ENCODE data around the gene ZBTB9. TPM values are rescaled to one million over a fixed set of nuclear protein-coding genes. Genes with fewer than 3 reads are reported as not detected.

Gene ZBTB9
- total RNA-seq, 1 donor from 2014 or later = 7.6 TPM

DNA sequence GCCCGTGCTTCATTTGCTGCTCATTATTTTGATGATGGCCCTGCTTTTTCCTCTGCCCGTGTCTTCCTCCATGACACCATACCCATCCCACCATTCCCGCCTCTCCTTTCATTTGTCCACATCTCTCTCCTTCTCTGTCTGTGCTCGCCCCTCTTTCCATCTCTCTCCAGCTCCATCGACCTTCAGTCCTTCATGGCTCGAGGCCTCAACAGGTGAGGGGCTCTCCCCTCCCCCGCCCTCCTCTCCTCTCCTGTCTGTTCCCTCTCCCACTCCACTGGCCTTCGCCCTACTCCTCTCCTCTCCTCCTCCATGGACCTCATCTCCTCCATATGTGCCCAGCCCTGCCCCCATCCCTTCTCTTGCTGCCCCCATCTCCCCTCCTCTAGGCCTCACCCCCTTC lies 12.1 kb upstream of the ZBTB9 start:
- DNase-seq (ENCODE audit: low read depth) = no peak
- no peaks in the 10 kb centered on the region for H3K27me3 ChIP-seq (ENCODE audit: control insufficient read depth, insufficient read depth, low read length)
- H3K4me3 ChIP-seq (ENCODE audit: low read depth, low read length) = no peak overlapping the region
- peaks cover 2% of the 10 kb centered on the region for H3K36me3 ChIP-seq (ENCODE audit: control insufficient read depth, insufficient read depth, low read length)
- TF ChIP-seq, protein P1, sequence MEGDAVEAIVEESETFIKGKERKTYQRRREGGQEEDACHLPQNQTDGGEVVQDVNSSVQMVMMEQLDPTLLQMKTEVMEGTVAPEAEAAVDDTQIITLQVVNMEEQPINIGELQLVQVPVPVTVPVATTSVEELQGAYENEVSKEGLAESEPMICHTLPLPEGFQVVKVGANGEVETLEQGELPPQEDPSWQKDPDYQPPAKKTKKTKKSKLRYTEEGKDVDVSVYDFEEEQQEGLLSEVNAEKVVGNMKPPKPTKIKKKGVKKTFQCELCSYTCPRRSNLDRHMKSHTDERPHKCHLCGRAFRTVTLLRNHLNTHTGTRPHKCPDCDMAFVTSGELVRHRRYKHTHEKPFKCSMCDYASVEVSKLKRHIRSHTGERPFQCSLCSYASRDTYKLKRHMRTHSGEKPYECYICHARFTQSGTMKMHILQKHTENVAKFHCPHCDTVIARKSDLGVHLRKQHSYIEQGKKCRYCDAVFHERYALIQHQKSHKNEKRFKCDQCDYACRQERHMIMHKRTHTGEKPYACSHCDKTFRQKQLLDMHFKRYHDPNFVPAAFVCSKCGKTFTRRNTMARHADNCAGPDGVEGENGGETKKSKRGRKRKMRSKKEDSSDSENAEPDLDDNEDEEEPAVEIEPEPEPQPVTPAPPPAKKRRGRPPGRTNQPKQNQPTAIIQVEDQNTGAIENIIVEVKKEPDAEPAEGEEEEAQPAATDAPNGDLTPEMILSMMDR (IDR thresholded peaks at IDR 0.05; ENCODE audit: insufficient read depth, low read length, poor library complexity, severe bottlenecking) = no peak

DNA sequence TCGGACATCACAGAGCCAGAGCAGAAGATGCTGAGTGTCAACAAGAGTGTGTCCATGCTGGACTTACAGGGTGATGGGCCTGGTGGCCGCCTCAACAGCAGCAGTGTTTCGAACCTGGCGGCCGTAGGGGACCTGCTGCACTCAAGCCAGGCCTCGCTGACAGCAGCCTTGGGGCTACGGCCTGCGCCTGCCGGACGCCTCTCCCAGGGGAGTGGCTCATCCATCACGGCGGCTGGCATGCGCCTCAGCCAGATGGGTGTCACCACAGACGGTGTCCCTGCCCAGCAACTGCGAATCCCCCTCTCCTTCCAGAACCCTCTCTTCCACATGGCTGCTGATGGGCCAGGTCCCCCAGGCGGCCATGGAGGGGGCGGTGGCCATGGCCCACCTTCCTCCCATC lies 11.4 kb upstream of the ZBTB9 start:
- Histone ChIP-seq H3K27me3 (ENCODE audit: control insufficient read depth, insufficient read depth, low read length) (no peaks in the 10 kb centered on the region), H3K36me3 (ENCODE audit: control insufficient read depth, insufficient read depth, low read length) (peaks cover 4% of the 10 kb centered on the region), H3K4me3 (ENCODE audit: low read depth, low read length) (no peak overlapping the region)
- no peak for DNase-seq (ENCODE audit: low read depth)
- TF ChIP-seq, protein P1 (IDR thresholded peaks at IDR 0.05; ENCODE audit: insufficient read depth, low read length, poor library complexity, severe bottlenecking) = no peak

DNA sequence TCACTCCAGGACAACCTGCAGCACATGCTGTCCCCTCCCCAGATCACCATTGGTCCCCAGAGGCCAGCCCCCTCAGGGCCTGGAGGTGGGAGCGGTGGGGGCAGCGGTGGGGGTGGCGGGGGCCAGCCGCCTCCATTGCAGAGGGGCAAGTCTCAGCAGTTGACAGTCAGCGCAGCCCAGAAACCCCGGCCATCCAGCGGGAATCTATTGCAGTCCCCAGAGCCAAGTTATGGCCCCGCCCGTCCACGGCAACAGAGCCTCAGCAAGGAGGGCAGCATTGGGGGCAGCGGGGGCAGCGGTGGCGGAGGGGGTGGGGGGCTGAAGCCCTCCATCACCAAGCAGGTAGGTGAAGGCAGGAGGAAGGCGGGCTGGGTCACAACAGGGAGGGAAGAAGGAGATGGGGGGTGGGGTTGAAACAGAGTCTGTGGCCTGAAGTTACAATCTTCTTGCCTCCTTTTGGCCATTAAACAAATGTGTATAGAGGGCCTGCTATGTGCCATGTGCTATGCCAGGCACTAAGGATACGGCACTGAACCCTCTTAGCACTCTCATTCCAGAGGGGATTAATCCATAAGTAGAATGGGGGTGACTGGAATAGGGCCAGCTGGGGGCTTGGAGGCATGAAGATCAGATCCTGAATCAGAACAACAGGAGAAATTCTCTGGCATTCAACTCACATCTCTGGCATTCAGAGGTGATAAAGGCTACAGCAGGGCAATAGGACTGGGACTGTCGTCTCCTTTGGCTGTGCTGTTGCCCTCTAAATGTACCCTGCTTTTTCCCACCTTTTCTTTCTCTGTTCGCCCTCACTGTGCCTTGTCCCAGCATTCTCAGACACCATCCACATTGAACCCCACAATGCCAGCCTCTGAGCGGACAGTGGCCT lies 10.5 kb upstream of the ZBTB9 start:
- H3K4me3 ChIP-seq (ENCODE audit: low read depth, low read length) = no peak overlapping the region
- no peaks in the 10 kb centered on the region for H3K27me3 ChIP-seq (ENCODE audit: control insufficient read depth, insufficient read depth, low read length)
- peaks cover 3% of the 10 kb centered on the region for H3K36me3 ChIP-seq (ENCODE audit: control insufficient read depth, insufficient read depth, low read length)
- no peak for DNase-seq (ENCODE audit: low read depth)
- TF ChIP-seq, protein P1 (IDR thresholded peaks at IDR 0.05; ENCODE audit: insufficient read depth, low read length, poor library complexity, severe bottlenecking) = no peak

DNA sequence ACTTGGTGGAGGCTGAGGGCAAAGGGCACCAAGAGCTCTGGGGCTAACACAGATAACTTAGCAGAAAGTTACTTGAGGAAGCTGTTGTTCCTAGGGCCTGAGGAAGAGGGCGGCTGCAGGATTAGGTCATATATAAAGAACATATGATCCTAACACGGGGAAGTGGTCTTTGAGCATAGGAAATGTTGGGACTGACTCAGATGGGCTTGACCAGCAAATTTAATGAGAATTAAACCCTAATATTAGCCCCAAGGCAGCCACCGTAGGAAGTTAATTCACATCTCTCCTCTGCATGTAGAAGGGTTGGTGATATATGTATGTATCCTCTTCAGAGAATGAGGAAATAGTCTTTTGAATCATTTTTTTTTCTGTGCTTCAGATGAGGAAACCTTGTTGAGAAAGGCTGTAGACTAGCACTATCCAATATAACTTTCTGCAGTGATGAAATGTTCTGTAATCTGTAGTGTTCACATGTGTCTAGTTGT lies 9.2 kb upstream of the ZBTB9 start:
- no peak for DNase-seq (ENCODE audit: low read depth)
- H3K4me3 ChIP-seq (ENCODE audit: low read depth, low read length) = no peak overlapping the region
- no peaks in the 10 kb centered on the region for H3K27me3 ChIP-seq (ENCODE audit: control insufficient read depth, insufficient read depth, low read length)
- H3K36me3 ChIP-seq (ENCODE audit: control insufficient read depth, insufficient read depth, low read length) = peaks cover 3% of the 10 kb centered on the region
- TF ChIP-seq, protein P1 (IDR thresholded peaks at IDR 0.05; ENCODE audit: insufficient read depth, low read length, poor library complexity, severe bottlenecking) = no peak

DNA sequence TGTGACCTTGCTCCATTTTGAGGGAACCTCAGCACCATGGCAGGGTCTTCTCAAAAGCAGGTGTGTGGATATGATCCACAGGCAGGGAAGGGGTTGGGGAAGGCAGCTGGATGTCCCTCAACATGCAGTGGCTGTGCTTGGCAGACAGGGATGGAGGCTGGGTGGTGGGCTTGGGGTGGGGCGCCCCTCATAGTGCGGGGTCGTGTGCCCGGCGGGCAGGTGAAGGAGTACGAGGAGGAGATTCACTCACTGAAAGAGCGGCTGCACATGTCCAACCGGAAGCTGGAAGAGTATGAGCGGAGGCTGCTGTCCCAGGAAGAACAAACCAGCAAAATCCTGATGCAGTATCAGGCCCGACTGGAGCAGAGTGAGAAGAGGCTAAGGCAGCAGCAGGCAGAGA lies 8.0 kb upstream of the ZBTB9 start:
- peaks cover 3% of the 10 kb centered on the region for H3K36me3 ChIP-seq (ENCODE audit: control insufficient read depth, insufficient read depth, low read length)
- TF ChIP-seq, protein P1 (IDR thresholded peaks at IDR 0.05; ENCODE audit: insufficient read depth, low read length, poor library complexity, severe bottlenecking) = no peak
- no peak overlapping the region for H3K4me3 ChIP-seq (ENCODE audit: low read depth, low read length)
- no peaks in the 10 kb centered on the region for H3K27me3 ChIP-seq (ENCODE audit: control insufficient read depth, insufficient read depth, low read length)
- no peak for DNase-seq (ENCODE audit: low read depth)

Measured in kidney epithelial cell (primary cell).